PC-9 (cell line): Measurements from ENCODE around the gene FOXC2. TPM values are rescaled to one million over a fixed set of nuclear protein-coding genes. Genes with fewer than 3 reads are reported as not detected.

Source experiments
- BruUV-seq: library from RNA; stranded (reverse); fragments of 400-500 nt; replicated peaks from 2 replicates; lab custom pipeline; 2021; lab: Mats Ljungman, UMichigan
- CTCF ChIA-PET: fragments of 300-600 bp; sonication (Branson Sonifier 250); formaldehyde crosslinking; loops from one replicate; lab custom pipeline; 2022; ENCODE audit warnings: antibody characterized with exemption; lab: Charles Lee
- POLR2A ChIA-PET: fragments of 300-600 bp; sonication (Branson Sonifier 250); formaldehyde crosslinking; loops from one replicate; lab custom pipeline; 2022; ENCODE audit warnings: antibody characterized with exemption; ENCODE audit not compliant: unreplicated experiment; lab: Charles Lee
- DNase-seq, 2 experiments: peaks; one replicate each; pipeline versions ENCODE4 v3.0.0 to v3.0.0-alpha.2; 2015 to 2022; ENCODE audit warnings: mixed read lengths in 1 of 2
- H2AFZ ChIP-seq: fragments of 200-600 bp; sonication (generic); 2 replicates; pipeline ENCODE4 v1.8.1; 2017; ENCODE audit warnings: antibody characterized with exemption
- H3F3A ChIP-seq: fragments of 200-600 bp; sonication (generic); 2 replicates; pipeline ENCODE4 v1.8.1; 2017; ENCODE audit warnings: antibody characterized with exemption, mild to moderate bottlenecking, low read depth; ENCODE audit not compliant: insufficient read depth
- H3K27ac ChIP-seq: fragments of 200-600 bp; sonication (generic); 2 replicates; pipeline ENCODE4 v1.6.1; 2016; ENCODE audit warnings: mixed run types
- H3K27me3 ChIP-seq: fragments of 200-600 bp; sonication (generic); 2 replicates; pipeline ENCODE4 v1.6.1; 2016; ENCODE audit warnings: low read depth, mixed run types; ENCODE audit not compliant: insufficient read depth
- H3K36me3 ChIP-seq: fragments of 200-600 bp; sonication (generic); 2 replicates; pipeline ENCODE4 v1.6.1; 2016; ENCODE audit warnings: low read depth, mixed run types
- H3K4me1 ChIP-seq: fragments of 200-600 bp; sonication (generic); replicated peaks from 2 replicates; pipeline ENCODE4 v1.6.1; 2016; ENCODE audit warnings: mixed run types; ENCODE audit not compliant: insufficient read depth
- H3K4me2 ChIP-seq: fragments of 200-600 bp; sonication (generic); 2 replicates; pipeline ENCODE4 v1.6.1; 2017; ENCODE audit warnings: mixed run types
- H3K4me3 ChIP-seq: fragments of 200-600 bp; sonication (generic); 2 replicates; pipeline ENCODE4 v1.6.1; 2016; ENCODE audit warnings: mixed run types
- H3K79me2 ChIP-seq: fragments of 200-600 bp; sonication (generic); 2 replicates; pipeline ENCODE4 v1.6.1; 2017; ENCODE audit warnings: low read depth, mixed run types
- H3K9me2 ChIP-seq: fragments of 200-600 bp; sonication (generic); 2 replicates; pipeline ENCODE4 v1.8.1; 2017; ENCODE audit warnings: mild to moderate bottlenecking; ENCODE audit not compliant: insufficient read depth
- H3K9me3 ChIP-seq: fragments of 200-600 bp; sonication (generic); 2 replicates; pipeline ENCODE4 v1.8.1; 2016; ENCODE audit warnings: low read depth; ENCODE audit not compliant: insufficient read depth
- H4K20me1 ChIP-seq: fragments of 200-600 bp; sonication (generic); 2 replicates; pipeline ENCODE4 v1.8.1; 2017; ENCODE audit not compliant: insufficient read depth
- CTCF ChIP-seq: fragments of 200-600 bp; sonication (generic); conservative IDR thresholded peaks from 2 replicates; pipeline ENCODE4 v1.6.1; 2017; ENCODE audit warnings: mixed run types, antibody characterized with exemption, mild to moderate bottlenecking, moderate library complexity
- EZH2 ChIP-seq: fragments of 200-600 bp; sonication (generic); IDR thresholded peaks from 2 replicates; pipeline ENCODE4 v1.8.0; 2017; ENCODE audit warnings: antibody characterized with exemption, low read depth
- intact Hi-C: fragments of 100-400 bp; cut with micrococcal nuclease; formaldehyde crosslinking; loops from one replicate; pipeline ENCODE4 v1.10.0; 2022; ENCODE audit not compliant: unreplicated experiment
- total RNA-seq: library from RNA; stranded (reverse); gene quantifications from 2 replicates; pipeline ENCODE4 v1.2.3, GENCODE V29; 2021

Gene FOXC2
- total RNA-seq, 1 experiment from 2014 or later, result not detected

GRCh38 chr16:86574646-86575045 lies 8.0 kb downstream of the FOXC2 start:
- Histone ChIP-seq H3K4me1 (no peaks in the 10 kb centered on the region), H4K20me1 (no peaks in the 10 kb centered on the region), H3K9me3 (no peaks in the 10 kb centered on the region), H3K79me2 (no peaks in the 10 kb centered on the region), H3K9me2 (no peaks in the 10 kb centered on the region), H3K4me2 (no peak overlapping the region), H3K27ac (no peak overlapping the region), H3K36me3 (no peaks in the 10 kb centered on the region), H3F3A (no peaks in the 10 kb centered on the region), H3K27me3 (peaks cover 77% of the 10 kb centered on the region), H3K4me3 (no peak overlapping the region), H2AFZ (no peak overlapping the region)
- DNase-seq, result no peak
- no TSS peak for BruUV-seq
- intact Hi-C loops, result no loop called here
- CTCF ChIA-PET, result no interaction called here
- POLR2A ChIA-PET, result no interaction called here
- TF ChIP-seq CTCF, result no peak
- TF ChIP-seq EZH2, result no peak

GRCh38 chr16:86575095-86575685 lies 8.6 kb downstream of the FOXC2 start:
- H3K4me2 ChIP-seq, result no peak overlapping the region
- no TSS peak for BruUV-seq
- H3K4me1 ChIP-seq, result no peaks in the 10 kb centered on the region
- no peaks in the 10 kb centered on the region for H4K20me1 ChIP-seq
- no peak overlapping the region for H2AFZ ChIP-seq
- no peak overlapping the region for H3K27ac ChIP-seq
- H3F3A ChIP-seq, result no peaks in the 10 kb centered on the region
- no peaks in the 10 kb centered on the region for H3K9me2 ChIP-seq
- H3K79me2 ChIP-seq, result no peaks in the 10 kb centered on the region
- ChIA-PET CTCF (no interaction called here), POLR2A (no interaction called here)
- intact Hi-C loops, result no loop called here
- no peaks in the 10 kb centered on the region for H3K9me3 ChIP-seq
- H3K4me3 ChIP-seq, result no peak overlapping the region
- TF ChIP-seq CTCF (no peak), EZH2 (no peak)
- no peak for DNase-seq
- peaks cover 77% of the 10 kb centered on the region for H3K27me3 ChIP-seq
- H3K36me3 ChIP-seq, result no peaks in the 10 kb centered on the region

- TF ChIP-seq CTCF, result no peak
- no peak for TF ChIP-seq EZH2
- no TSS peak for BruUV-seq
- Histone ChIP-seq H3K4me2 (no peak overlapping the region), H3K9me3 (no peaks in the 10 kb centered on the region), H3K27ac (no peak overlapping the region), H3K27me3 (peaks cover 77% of the 10 kb centered on the region), H3K79me2 (no peaks in the 10 kb centered on the region), H4K20me1 (no peaks in the 10 kb centered on the region), H3K4me3 (no peak overlapping the region), H2AFZ (no peak overlapping the region), H3K4me1 (no peaks in the 10 kb centered on the region), H3F3A (no peaks in the 10 kb centered on the region), H3K9me2 (no peaks in the 10 kb centered on the region), H3K36me3 (no peaks in the 10 kb centered on the region)
- POLR2A ChIA-PET, result no interaction called here
- CTCF ChIA-PET, result no interaction called here
- DNase-seq, result no peak
- intact Hi-C loops, result no loop called here
Measured at GRCh38 chr16:86575754-86576557, 9.3 kb downstream of the FOXC2 start.
